Measurements from ENCODE around the gene PXDC1. TPM values are rescaled to one million over a fixed set of nuclear protein-coding genes. Genes with fewer than 3 reads are reported as not detected.

Gene PXDC1
- total RNA-seq, 6 experiments from 2014 or later: 50.5 to 250 (median 97.5) TPM

GRCh38 chr6:3734023-3734422 lies 17.5 kb downstream of the PXDC1 start:
- ATAC-seq: no peak
- peak in 1 of 3 donors; percentile 26 for DNase-seq
- no peaks in the 10 kb centered on the region for H3K27me3 ChIP-seq

GRCh38 chr6:3733321-3733925 lies 18.1 kb downstream of the PXDC1 start:
- ATAC-seq: no peak
- no peak for TF ChIP-seq POLR2A (IDR thresholded peaks at IDR 0.05)
- no peak for TF ChIP-seq CTCF (IDR thresholded peaks at IDR 0.05)
- no peak overlapping the region for H3K4me3 ChIP-seq
- H3K9me3 ChIP-seq: no peaks in the 10 kb centered on the region
- H3K4me1 ChIP-seq: peaks cover 0 to 13% (median 0%) of the 10 kb centered on the region in 4 donors
- WGBS (ENCODE audit: insufficient coverage, low coverage, low lambda C conversion rate, missing lambda C conversion rate): 73% methylated on average over 4 of the region's 17 CpGs
- H3K27me3 ChIP-seq: no peaks in the 10 kb centered on the region
- no peak overlapping the region for H3K27ac ChIP-seq
- peak in 1 of 3 donors; percentile 53 for DNase-seq
- H3K36me3 ChIP-seq: peaks cover 0 to 72% (median 35%) of the 10 kb centered on the region in 4 donors
- intact Hi-C loops (cut with DNase I): loop anchor here (5.0 to 10.0 kb wide), 3 partner anchors 251 to 451 kb away; no protein-coding TSS in a partner anchor

More at GRCh38 chr6:3734023-3734422, 17.5 kb downstream of the PXDC1 start:
- 79% methylated on average over 9 of the region's 10 CpGs for WGBS (ENCODE audit: insufficient coverage, low coverage, low lambda C conversion rate, missing lambda C conversion rate)
- intact Hi-C loops (cut with DNase I): loop anchor here (5.0 to 10.0 kb wide), 3 partner anchors 251 to 452 kb away; no protein-coding TSS in a partner anchor
- Histone ChIP-seq H3K4me1 (peaks cover 0 to 13% (median 0%) of the 10 kb centered on the region in 4 donors), H3K9me3 (no peaks in the 10 kb centered on the region), H3K27ac (no peak overlapping the region), H3K4me3 (no peak overlapping the region), H3K36me3 (peaks cover 0 to 71% (median 34%) of the 10 kb centered on the region in 4 donors)
- TF ChIP-seq POLR2A (IDR thresholded peaks at IDR 0.05) (no peak), CTCF (IDR thresholded peaks at IDR 0.05) (no peak)

DNA sequence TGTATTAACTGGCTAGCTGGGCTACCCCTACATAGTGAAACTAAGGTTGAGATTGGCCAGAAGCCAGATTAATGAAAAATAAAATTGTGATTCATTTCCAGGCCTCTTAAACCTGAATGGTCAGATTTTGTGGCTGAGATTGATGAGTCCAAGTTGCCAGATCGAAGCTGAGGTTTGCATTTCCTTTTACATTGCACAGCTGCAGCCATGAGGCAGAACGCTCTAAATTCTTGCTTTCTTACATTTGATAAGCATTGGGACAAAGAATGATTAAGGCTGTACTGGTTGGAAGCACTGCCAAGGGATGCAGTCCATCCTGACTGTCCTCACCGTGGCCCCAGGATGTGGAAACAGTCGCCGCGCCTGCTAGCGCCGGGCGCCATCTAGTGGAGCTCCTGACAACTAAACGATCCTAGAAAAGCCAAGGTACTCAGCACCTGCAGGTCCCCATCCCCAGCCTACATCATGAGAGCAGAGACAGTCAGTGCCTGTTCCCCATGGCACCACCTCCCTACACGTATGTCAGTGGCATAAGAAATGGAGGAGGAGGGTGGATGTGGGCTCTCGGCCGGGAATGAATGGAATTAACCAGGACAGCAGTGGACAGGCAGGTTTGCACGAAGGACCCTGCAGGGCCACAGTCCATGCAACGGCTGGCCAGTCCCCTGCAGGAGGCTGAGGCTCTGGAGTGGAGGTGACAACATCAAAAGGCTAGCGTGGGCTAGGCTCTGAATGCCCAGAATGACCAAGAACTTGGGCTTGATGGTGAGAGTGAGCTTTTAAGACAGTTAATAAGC lies 19.0 kb downstream of the PXDC1 start:
- ATAC-seq: peak; percentile 87 to 91 (median 90)
- H3K36me3 ChIP-seq: peaks cover 0 to 72% (median 33%) of the 10 kb centered on the region in 4 donors
- DNase-seq: peak; percentile 80 to 81 (median 81)
- H3K4me3 ChIP-seq: no peak overlapping the region
- H3K27ac ChIP-seq: no peak overlapping the region
- no peaks in the 10 kb centered on the region for H3K27me3 ChIP-seq
- 11% methylated on average over 12 of the region's 16 CpGs for WGBS (ENCODE audit: insufficient coverage, low coverage, low lambda C conversion rate, missing lambda C conversion rate)
- TF ChIP-seq CTCF (IDR thresholded peaks at IDR 0.05) (peak; percentile 76 to 94 (median 87)), POLR2A (IDR thresholded peaks at IDR 0.05) (no peak)
- H3K4me1 ChIP-seq: peaks cover 0 to 13% (median 0%) of the 10 kb centered on the region in 4 donors
- no peaks in the 10 kb centered on the region for H3K9me3 ChIP-seq
- intact Hi-C loops (cut with DNase I): loop anchor here (5.0 to 10.0 kb wide), 3 partner anchors 252 to 450 kb away; no protein-coding TSS in a partner anchor

DNA sequence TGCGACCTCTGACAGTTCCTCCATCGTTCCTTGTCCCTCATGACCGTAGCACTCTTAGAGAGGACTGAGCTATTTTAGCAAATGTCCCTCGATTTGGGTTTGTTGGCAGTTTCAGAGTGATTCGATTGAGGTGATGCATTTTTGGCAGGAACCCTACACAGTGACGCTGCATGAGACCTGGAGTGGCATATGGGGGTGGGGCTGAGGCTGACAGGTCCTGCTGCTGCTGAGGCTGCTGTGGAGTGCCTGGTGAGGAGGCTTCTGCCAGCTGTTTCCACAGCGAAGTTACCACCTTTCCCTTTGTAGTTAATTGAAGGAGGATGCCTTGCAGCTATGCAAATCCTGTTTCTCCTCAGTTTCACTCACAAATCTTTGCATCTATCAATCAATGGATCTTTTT lies 19.8 kb downstream of the PXDC1 start:
- peaks cover 0 to 13% (median 0%) of the 10 kb centered on the region in 4 donors for H3K4me1 ChIP-seq
- no peaks in the 10 kb centered on the region for H3K9me3 ChIP-seq
- H3K27me3 ChIP-seq: no peaks in the 10 kb centered on the region
- peaks cover 0 to 72% (median 36%) of the 10 kb centered on the region in 4 donors for H3K36me3 ChIP-seq
- TF ChIP-seq POLR2A (IDR thresholded peaks at IDR 0.05) (no peak), CTCF (IDR thresholded peaks at IDR 0.05) (no peak)
- intact Hi-C loops (cut with DNase I): loop anchor here (5.0 to 10.0 kb wide), 3 partner anchors 253 to 449 kb away; no protein-coding TSS in a partner anchor
- DNase-seq (peak in 2 of 3 donors; percentile 68 to 71), ATAC-seq (peak; percentile 41 to 70 (median 57))
- 60% methylated on average over 7 of the region's 7 CpGs for WGBS (ENCODE audit: insufficient coverage, low coverage, low lambda C conversion rate, missing lambda C conversion rate)
- no peak overlapping the region for H3K4me3 ChIP-seq
- H3K27ac ChIP-seq: no peak overlapping the region

Measured in right lobe of liver (tissue), 6 donors.